Stimulated activated CD4-positive, alpha-beta T cell treated with anti-CD3 and anti-CD28 coated beads, Interleukin-1b, Interleukin-23, amount 100 ng/mL, for 1 hour (primary cell): Measurements from ENCODE around the gene UQCC5.

ENCODE experiments used
- DNase-seq, 2 donors: peaks; one replicate each; pipeline ENCODE4 v3.0.0-alpha.2; 2020; ENCODE audit warnings: low read depth in 2 of 2

UQCC5 gene

GRCh38 chr3:52570076-52570475 lies 33.7 kb downstream of the UQCC5 start:
- no peak for DNase-seq

GRCh38 chr3:52572221-52572620 lies 35.8 kb downstream of the UQCC5 start:
- DNase-seq, result no peak

DNA sequence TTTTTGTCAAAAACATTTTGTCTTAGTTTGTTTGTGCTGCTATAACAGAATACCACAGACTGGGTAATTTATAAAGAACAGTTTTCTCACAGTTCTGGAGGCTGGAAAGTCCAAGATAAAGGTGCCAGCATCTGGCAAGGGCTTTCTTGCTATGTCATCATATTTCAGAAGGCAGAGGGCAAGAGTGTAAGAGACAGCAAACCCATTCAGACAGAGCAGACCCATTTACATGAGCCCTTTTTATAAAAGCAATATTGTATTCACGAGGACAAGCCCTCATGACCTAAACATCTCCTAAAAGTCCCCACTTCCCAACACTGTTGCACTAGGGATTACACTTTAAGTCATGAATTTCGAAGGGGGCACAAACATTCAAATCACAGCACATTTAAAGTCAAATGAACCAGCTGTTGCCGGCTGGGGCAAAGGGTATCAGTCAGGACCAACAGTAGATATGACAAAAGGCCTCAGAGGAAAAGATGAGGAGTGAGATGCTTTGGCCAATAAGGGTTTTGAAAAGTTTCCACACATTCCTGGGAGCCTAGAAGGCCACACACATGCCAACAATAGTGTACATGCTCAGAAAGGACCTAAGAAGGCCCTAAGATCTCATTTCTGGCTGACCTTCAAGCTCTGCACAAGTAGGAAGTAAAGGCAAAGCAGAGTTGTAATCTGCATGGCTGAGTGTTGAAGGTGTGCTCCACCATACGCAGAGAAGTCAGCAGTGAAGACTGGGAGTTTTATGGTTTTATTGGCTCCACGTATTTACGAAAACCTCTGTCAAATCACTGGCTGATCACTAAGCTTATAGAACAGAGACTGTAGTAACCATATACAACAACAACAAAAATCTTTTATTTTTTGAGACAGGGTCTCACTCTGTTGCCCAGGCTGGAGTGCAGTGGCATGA lies 37.9 kb downstream of the UQCC5 start:
- no peak for DNase-seq
